CD4-positive, alpha-beta T cell treated with Interleukin-6 at 100 ng/mL for 8 hours (primary cell): ENCODE measurements around the gene LRRC56.
A peak's percentile ranks its signal among the peaks of the same experiment; 100 is the strongest.

Experiments
- DNase-seq: peaks from one replicate; pipeline ENCODE4 v3.0.0-alpha.2; 2020; ENCODE audit warnings: mixed read lengths, low spot score

Gene LRRC56

DNA sequence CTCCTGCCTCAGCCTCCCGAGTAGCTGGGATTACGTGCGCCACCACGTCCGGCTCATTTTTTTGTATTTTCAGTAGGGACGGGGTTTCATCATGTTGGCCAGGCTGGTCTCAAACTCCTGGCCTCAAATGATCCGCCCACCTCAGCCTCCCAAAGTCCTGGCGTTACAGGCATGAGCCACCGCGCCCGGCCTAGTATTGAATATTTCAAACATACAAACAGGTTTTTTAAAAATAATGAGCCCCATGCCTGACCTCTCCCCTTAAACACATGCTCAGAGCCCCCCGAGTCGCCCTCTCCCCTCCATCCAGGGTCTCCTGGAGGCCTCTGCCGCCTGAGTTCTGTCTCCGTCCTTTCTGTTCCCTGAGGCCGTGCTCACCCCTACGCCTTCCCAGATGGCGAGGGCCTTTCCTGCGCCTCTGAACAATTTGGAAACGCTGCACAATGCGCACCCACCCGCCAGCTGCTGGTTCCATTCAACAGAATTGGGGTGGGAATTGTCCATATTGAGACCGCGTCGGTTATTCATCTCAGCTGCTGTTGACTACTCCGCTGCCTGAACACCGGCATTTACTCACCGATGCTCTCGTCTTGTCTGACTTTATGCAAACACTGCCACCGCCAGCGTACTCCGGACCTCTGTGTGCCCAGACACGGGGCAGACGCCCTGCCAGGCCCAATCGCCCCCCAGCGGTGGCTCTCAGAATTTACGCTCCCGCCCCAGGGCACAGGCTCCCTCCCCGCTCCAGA is 16.7 kb upstream of the LRRC56 start:
- DNase-seq: no peak

GRCh38 chr11:521177-521688 is 16.1 kb upstream of the LRRC56 start:
- DNase-seq: no peak

GRCh38 chr11:526192-526591 is 11.1 kb upstream of the LRRC56 start:
- no peak for DNase-seq

DNA sequence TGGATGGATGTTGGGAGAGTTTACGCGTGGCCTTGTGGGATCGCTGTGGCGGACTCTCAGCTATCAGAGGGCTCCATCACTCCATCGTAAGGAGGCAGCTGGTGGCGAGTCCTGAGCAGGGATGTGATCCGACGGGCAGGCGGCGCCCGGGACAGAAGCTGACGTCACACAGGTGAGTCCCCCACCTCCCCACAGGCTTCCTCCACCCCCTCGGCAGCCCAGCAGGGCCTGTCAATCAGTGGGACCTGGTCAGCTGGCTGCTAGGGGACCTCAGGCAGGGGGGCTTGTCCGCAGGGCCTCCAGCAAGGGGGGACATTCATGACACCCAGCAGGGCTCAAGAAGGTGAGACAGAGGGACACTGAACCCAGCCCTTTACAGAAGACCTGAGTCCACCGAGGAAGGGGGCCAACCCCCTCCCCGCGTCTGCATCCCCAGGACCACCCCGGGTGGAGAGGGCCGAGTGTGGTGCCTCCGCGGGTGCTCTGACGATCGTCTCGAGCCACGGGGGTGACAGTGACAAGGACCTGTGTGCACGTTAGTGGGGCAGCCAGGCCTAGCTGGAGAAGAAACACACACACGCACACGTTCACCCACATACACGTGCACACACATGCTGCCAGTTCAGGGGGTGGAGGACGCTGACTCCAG is 9.0 kb upstream of the LRRC56 start:
- peak; percentile 1 for DNase-seq

DNA sequence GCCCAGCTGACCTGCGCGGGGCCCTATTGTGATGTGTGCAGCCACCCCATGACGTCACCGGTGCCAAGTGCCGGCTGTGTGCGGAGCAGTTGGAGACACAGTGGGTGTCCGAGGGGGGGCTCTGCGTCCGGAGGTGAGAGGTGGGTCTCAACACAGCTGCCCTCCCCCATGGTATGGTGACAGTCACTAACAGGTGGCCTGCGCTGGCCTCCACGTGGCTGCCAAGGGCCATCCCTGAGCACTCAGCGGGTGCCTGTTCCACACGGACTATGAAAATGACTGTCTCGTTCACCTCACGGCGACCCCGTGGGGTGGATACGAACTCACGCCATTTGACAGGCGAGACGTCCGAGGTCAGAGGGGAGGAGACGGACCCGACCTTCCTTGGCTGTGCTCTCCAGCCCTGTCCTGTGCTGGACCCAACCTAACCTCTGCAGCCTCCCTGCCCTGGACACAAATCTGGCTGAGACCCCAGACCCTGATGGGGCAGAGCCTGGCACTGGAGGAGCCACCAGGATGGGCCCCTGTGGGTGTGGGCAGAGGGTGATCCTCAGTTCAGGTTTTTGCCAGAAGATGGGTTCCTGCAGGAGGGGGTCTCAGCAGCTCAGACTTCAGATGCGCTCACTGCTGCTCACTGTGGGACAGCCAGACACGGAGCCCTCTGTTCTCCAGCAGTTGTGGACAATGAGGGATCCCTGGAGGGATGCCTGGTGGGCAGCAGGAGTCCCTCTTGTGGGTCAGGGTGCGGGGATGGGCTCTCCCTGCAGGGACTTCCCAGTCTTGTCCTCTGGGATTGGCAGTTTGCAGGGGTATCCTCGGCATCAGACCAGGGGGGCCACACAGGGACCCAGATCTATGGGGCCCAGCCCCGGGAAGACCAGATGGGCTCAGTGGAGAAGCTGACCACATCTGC is 8.3 kb upstream of the LRRC56 start:
- no peak for DNase-seq

- DNase-seq: no peak
Observed at GRCh38 chr11:529728-530411, 7.5 kb upstream of the LRRC56 start.

GRCh38 chr11:530960-531831 is 6.1 kb upstream of the LRRC56 start:
- DNase-seq: no peak

DNA sequence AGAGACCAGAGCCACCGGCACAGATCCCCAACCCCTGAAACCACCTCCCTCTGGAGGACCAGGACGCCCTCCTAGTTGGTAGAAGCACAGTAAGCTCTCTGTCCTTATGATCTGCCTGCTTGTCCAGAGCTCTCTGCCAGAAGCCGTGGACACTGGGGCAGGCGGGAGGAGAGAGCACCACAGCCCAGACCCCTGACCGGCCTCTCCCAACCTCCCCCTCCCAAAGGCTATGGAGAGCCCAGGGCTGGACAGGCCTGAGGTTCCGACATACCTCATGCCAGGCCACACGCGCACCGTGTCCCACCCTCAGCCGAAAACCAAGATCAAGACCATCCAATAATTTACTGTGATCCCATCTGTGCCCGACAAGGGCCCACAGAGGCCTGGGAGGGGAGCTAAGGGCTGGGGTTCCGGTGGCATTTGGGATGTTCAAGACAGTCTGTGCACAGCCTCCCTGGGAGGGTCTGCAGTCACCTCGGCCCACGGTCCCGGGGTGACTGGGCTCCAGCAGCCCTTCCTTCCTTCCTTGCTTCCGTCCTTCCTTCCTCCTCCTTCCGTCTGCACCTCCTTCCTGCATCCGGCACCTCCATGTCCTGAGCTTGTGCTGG is 5.3 kb upstream of the LRRC56 start:
- DNase-seq: no peak

GRCh38 chr11:532527-532985 is 4.8 kb upstream of the LRRC56 start:
- no peak for DNase-seq

DNA sequence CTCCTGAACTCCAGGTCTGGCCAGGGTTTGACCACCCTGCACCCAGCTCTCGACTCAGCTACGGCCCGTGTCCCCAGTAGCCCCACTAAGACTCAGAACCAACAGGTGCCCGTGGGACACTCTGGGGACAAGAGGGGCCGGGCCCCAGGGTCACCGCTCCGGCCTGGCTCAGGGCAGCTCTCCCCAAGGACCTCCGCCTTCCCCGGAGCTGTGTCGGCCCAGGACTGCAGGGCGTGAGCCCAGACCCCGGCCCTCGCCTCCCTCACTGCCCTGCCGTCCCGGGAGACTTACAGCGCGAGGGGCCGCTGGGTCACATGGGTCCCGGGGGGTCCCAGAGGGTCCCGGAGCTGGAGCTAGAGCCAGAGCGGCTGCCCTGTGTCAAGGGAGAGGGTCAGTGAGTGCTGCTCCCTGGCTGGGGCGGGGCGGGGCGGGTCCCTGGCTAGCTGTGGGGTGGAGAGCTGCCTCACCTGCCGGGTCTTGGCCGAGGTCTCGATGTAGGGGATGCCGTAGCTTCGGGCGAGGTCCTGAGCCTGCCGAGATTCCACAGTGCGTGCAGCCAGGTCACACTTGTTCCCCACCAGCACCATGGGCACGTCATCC is 4.2 kb upstream of the LRRC56 start:
- no peak for DNase-seq

- DNase-seq: no peak
Observed at GRCh38 chr11:533586-534395, 3.5 kb upstream of the LRRC56 start.

DNA sequence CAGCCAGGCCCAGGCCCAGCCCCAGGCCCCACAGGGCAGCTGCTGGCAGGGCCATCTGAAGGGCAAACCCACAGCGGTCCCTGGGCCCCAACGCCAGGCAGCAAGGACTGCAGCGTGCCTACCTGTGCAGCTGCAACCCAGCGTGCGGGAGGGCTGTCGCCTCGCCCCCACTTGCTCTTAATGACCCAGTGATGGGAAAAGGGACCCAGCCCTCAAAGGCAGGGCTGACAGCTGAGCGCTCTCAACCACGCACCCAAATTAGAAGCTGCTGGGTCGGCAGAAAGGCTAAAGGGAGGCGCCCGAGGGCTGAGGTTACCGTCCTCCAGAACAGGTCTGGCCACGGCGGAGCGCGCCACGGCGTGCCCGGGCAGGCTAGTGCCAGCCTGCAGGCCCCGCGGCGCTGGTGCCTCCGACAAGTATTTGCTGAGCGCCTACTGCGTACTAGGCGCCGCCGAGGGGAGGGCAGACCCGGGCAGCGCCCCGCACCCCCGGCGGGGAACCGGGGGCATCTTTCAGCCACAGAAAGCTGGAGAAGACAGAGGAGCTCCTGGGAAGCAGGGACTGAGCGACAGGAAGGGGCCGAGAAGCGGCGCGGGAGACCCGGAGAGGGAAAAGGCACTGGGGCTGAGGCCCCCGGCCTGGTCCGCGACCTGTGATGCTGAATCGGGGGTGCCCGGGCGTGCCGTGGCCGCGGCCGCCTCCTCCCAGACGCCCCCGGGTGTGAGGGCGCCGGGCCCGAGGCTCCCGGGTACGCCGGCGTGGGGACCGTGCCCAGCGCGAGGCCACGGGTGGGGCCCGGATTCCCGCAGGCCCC is 2.7 kb upstream of the LRRC56 start:
- DNase-seq: peak; percentile 4

- DNase-seq: peak; percentile 6
Observed at GRCh38 chr11:535210-535518, 2.2 kb upstream of the LRRC56 start.

- DNase-seq: peak; percentile 94
Observed at GRCh38 chr11:535519-536454, 1.5 kb upstream of the LRRC56 start, which contains the start of gene HRAS. HRAS (minus strand) TSS chr11:535576.

- peak; percentile 2 for DNase-seq
Observed at GRCh38 chr11:537622-538430, 499 bp downstream of the LRRC56 start.

GRCh38 chr11:538431-539051 is 1.2 kb downstream of the LRRC56 start:
- no peak for DNase-seq
